H9 (cell line): ENCODE measurements around the gene NPY5R. TPM values are rescaled to one million over a fixed set of nuclear protein-coding genes. Genes with fewer than 3 reads are reported as not detected.

Experiments
- DNase-seq: peaks from one replicate; pipeline ENCODE4 v3.0.0-alpha.2; 2017
- H2AFZ ChIP-seq: one replicate; pipeline ENCODE4 v1.6.1; 2013; ENCODE audit warnings: mild to moderate bottlenecking, low read length, control low read depth, moderate library complexity
- H2AK5ac ChIP-seq: 2 replicates; pipeline ENCODE4 v1.6.1; 2013; ENCODE audit warnings: low read length, control low read depth, mixed read lengths; ENCODE audit not compliant: insufficient read length
- H2BK120ac ChIP-seq: one replicate; pipeline ENCODE4 v1.6.1; 2013; ENCODE audit warnings: low read depth, mild to moderate bottlenecking, low read length, control low read depth, inconsistent platforms; ENCODE audit not compliant: poor library complexity, severe bottlenecking
- H2BK12ac ChIP-seq: 2 replicates; pipeline ENCODE4 v1.6.1; 2013; ENCODE audit warnings: low read length, control low read depth, mixed read lengths, low read depth; ENCODE audit not compliant: insufficient read length
- H2BK15ac ChIP-seq: 2 replicates; pipeline ENCODE4 v1.6.1; 2013; ENCODE audit warnings: low read depth, low read length, control low read depth
- H2BK20ac ChIP-seq: one replicate; pipeline ENCODE4 v1.6.1; 2013; ENCODE audit warnings: low read depth, mild to moderate bottlenecking, low read length, control low read depth, inconsistent platforms; ENCODE audit not compliant: poor library complexity, severe bottlenecking
- H2BK5ac ChIP-seq: 2 replicates; pipeline ENCODE4 v1.6.1; 2013; ENCODE audit warnings: low read length, control low read depth, mixed read lengths; ENCODE audit not compliant: insufficient read length
- H3K14ac ChIP-seq: 2 replicates; pipeline ENCODE4 v1.6.1; 2013; ENCODE audit warnings: low read length, control low read depth; ENCODE audit not compliant: insufficient read depth
- H3K18ac ChIP-seq: 2 replicates; pipeline ENCODE4 v1.6.1; 2013; ENCODE audit warnings: low read depth, mild to moderate bottlenecking, mixed read lengths, low read length, control low read depth; ENCODE audit not compliant: insufficient read length
- H3K23ac ChIP-seq: 2 replicates; pipeline ENCODE4 v1.6.1; 2013; ENCODE audit warnings: low read length, control low read depth, mixed read lengths, low read depth; ENCODE audit not compliant: insufficient read length
- H3K23me2 ChIP-seq: 2 replicates; pipeline ENCODE4 v1.6.1; 2013; ENCODE audit warnings: low read depth, mild to moderate bottlenecking, mixed read lengths, low read length, control low read depth; ENCODE audit not compliant: insufficient read length, poor library complexity, severe bottlenecking
- H3K27ac ChIP-seq: 2 replicates; pipeline ENCODE4 v1.5.1; 2013; ENCODE audit warnings: low read length, control low read depth, mixed read lengths, low read depth; ENCODE audit not compliant: insufficient read length
- H3K27me3 ChIP-seq: 2 replicates; pipeline ENCODE4 v1.6.1; 2013; ENCODE audit warnings: low read length, control low read depth, inconsistent platforms; ENCODE audit not compliant: insufficient read depth
- H3K4ac ChIP-seq: 2 replicates; pipeline ENCODE4 v1.6.1; 2013; ENCODE audit warnings: low read depth, mild to moderate bottlenecking, control low read depth, inconsistent platforms, low read length, moderate library complexity
- H3K4me1 ChIP-seq: 2 replicates; pipeline ENCODE4 v1.6.1; 2013; ENCODE audit warnings: low read length, control low read depth, inconsistent platforms; ENCODE audit not compliant: insufficient read depth
- H3K4me2 ChIP-seq: 2 replicates; pipeline ENCODE4 v1.6.1; 2013; ENCODE audit warnings: low read length, control low read depth, mixed read lengths; ENCODE audit not compliant: insufficient read length, insufficient read depth
- H3K56ac ChIP-seq: 2 replicates; pipeline ENCODE4 v1.6.1; 2013; ENCODE audit warnings: low read depth, mild to moderate bottlenecking, mixed read lengths, low read length, control low read depth; ENCODE audit not compliant: insufficient read length
- H3K79me1 ChIP-seq: 2 replicates; pipeline ENCODE4 v1.6.1; 2013; ENCODE audit warnings: low read depth, mild to moderate bottlenecking, moderate library complexity, low read length, control low read depth, inconsistent platforms; ENCODE audit not compliant: insufficient read depth, poor library complexity, severe bottlenecking
- H3K79me2 ChIP-seq: 2 replicates; pipeline ENCODE4 v1.6.1; 2013; ENCODE audit warnings: low read length, control low read depth, inconsistent platforms; ENCODE audit not compliant: insufficient read depth
- H3K9ac ChIP-seq: 2 replicates; pipeline ENCODE4 v1.6.1; 2013; ENCODE audit warnings: low read length, control low read depth, mixed read lengths; ENCODE audit not compliant: insufficient read length; ENCODE audit errors: extremely low read depth
- H3K9me3 ChIP-seq: one replicate; pipeline ENCODE4 v1.6.1; 2013; ENCODE audit warnings: low read depth, low read length, inconsistent platforms; ENCODE audit not compliant: control insufficient read depth
- H3T11ph ChIP-seq: one replicate; pipeline ENCODE4 v1.6.1; 2013; ENCODE audit warnings: mild to moderate bottlenecking, low read length, control low read depth, inconsistent platforms
- H4K20me1 ChIP-seq: one replicate; pipeline ENCODE4 v1.6.1; 2013; ENCODE audit not compliant: control insufficient read depth, insufficient read length, insufficient read depth
- H4K5ac ChIP-seq: 2 replicates; pipeline ENCODE4 v1.6.1; 2013; ENCODE audit warnings: low read depth, mild to moderate bottlenecking, mixed read lengths, low read length, control low read depth; ENCODE audit not compliant: insufficient read length
- H4K8ac ChIP-seq: replicated peaks from 2 replicates; pipeline ENCODE4 v1.6.1; 2013; ENCODE audit warnings: low read length, control low read depth, mixed read lengths, low read depth; ENCODE audit not compliant: insufficient read length
- H4K91ac ChIP-seq: 2 replicates; pipeline ENCODE4 v1.6.1; 2013; ENCODE audit warnings: low read depth, mild to moderate bottlenecking, moderate library complexity, mixed read lengths, low read length, control low read depth; ENCODE audit not compliant: insufficient read length
- H3K27ac Mint-ChIP-seq, 3 experiments: 2 replicates in 2 of 3; 3 replicates in 1 of 3; pipeline ENCODE4 v1.8.0; 2020 to 2021; ENCODE audit warnings: mixed read lengths in 3 of 3, mild to moderate bottlenecking in 1 of 3, moderate library complexity in 1 of 3
- H3K27me3 Mint-ChIP-seq: 2 replicates; pipeline ENCODE4 v1.8.0; 2021; ENCODE audit warnings: low read depth, mild to moderate bottlenecking, moderate library complexity, mixed read lengths
- H3K36me3 Mint-ChIP-seq, 3 experiments: 2 replicates in 2 of 3; 3 replicates in 1 of 3; pipeline ENCODE4 v1.8.0; 2020 to 2021; ENCODE audit warnings: low read depth in 3 of 3, mixed read lengths in 3 of 3; ENCODE audit not compliant: insufficient read depth in 1 of 3
- H3K4me1 Mint-ChIP-seq, 2 experiments: 2 replicates each; pipeline ENCODE4 v1.8.0; 2020; ENCODE audit warnings: mixed read lengths in 2 of 2
- H3K4me3 Mint-ChIP-seq, 2 experiments: 2 replicates in 1 of 2; 3 replicates in 1 of 2; pipeline ENCODE4 v1.8.0; 2020 to 2021; ENCODE audit warnings: mild to moderate bottlenecking in 2 of 2, mixed read lengths in 2 of 2, moderate library complexity in 1 of 2
- H3K9me3 Mint-ChIP-seq, 2 experiments: 2 replicates in 1 of 2; 3 replicates in 1 of 2; pipeline ENCODE4 v1.8.0; 2020; ENCODE audit warnings: mild to moderate bottlenecking in 2 of 2, mixed read lengths in 2 of 2, moderate library complexity in 1 of 2
- CTCF ChIP-seq: fragments of 200-600 bp; sonication (generic); conservative IDR thresholded peaks from 3 replicates; pipeline ENCODE4 v1.8.0; 2021; ENCODE audit warnings: antibody characterized with exemption, mild to moderate bottlenecking
- WGBS: extraction: QIAGEN DNeasy Blood & Tissue Kit; methylation state at CpG from one replicate; pipeline ENCODE4 v1.1.7; 2013; ENCODE audit warnings: missing lambda C conversion rate, low lambda C conversion rate, mixed read lengths; ENCODE audit not compliant: insufficient read length; ENCODE audit errors: extremely low coverage; 5-methylcytosine and 5-hydroxymethylcytosine counted together
- total RNA-seq: library from RNA; stranded (reverse); gene quantifications from 2 replicates; pipeline ENCODE4 v1.2.1, GENCODE V29; 2021

Gene NPY5R
- total RNA-seq, 1 experiment from 2014 or later: 4.2 TPM

GRCh38 chr4:163384434-163384833, 40.7 kb downstream of the NPY5R start:
- Histone ChIP-seq H3K23me2 (no peaks in the 10 kb centered on the region), H4K20me1 (no peaks in the 10 kb centered on the region), H3K18ac (no peak overlapping the region), H2AK5ac (no peak overlapping the region), H2BK120ac (no peak overlapping the region), H3K79me1 (no peaks in the 10 kb centered on the region), H3K27me3 (no peaks in the 10 kb centered on the region), H3K23ac (no peak overlapping the region), H4K91ac (no peak overlapping the region), H3K4ac (no peak overlapping the region), H2BK12ac (no peak overlapping the region), H2BK15ac (no peak overlapping the region), H3K9me3 (no peaks in the 10 kb centered on the region), H2BK5ac (no peak overlapping the region), H3K4me1 (no peaks in the 10 kb centered on the region), H4K8ac (no peak overlapping the region), H3T11ph (no peak overlapping the region), H3K27ac (no peak overlapping the region), H2AFZ (no peak overlapping the region), H3K56ac (no peak overlapping the region), H3K79me2 (no peaks in the 10 kb centered on the region), H3K14ac (no peak overlapping the region), H4K5ac (no peak overlapping the region), H3K4me2 (no peak overlapping the region), H3K9ac (no peak overlapping the region), H2BK20ac (no peak overlapping the region)
- Mint-ChIP-seq H3K27me3 (no peaks in the 10 kb centered on the region), H3K36me3 (no peaks in the 10 kb centered on the region; a peak in 1 of 7 replicates), H3K9me3 (no peaks in the 10 kb centered on the region; a peak in 1 of 5 replicates), H3K4me1 (peaks cover 8 to 9% of the 10 kb centered on the region in 2 experiments), H3K4me3 (no peak overlapping the region), H3K27ac (no peak overlapping the region)
- WGBS: no CpG with 5 or more reads among the region's 5 CpGs
- DNase-seq: no peak
- TF ChIP-seq CTCF: no peak
